Mucosa of stomach (tissue), 1 donor: ENCODE data around the gene CORO6.

Source experiments
- H3K27me3 ChIP-seq: one replicate; pipeline ENCODE4 v1.7.0; 2013; ENCODE audit warnings: mild to moderate bottlenecking, low read length; ENCODE audit not compliant: control insufficient read depth, insufficient read depth
- H3K36me3 ChIP-seq: one replicate; pipeline ENCODE4 v1.7.0; 2013; ENCODE audit warnings: low read length; ENCODE audit not compliant: control insufficient read depth, insufficient read depth
- H3K4me1 ChIP-seq: one replicate; pipeline ENCODE4 v1.7.0; 2013; ENCODE audit warnings: mild to moderate bottlenecking, low read length; ENCODE audit not compliant: control insufficient read depth, insufficient read depth
- H3K4me3 ChIP-seq: one replicate; pipeline ENCODE4 v1.7.0; 2013; ENCODE audit warnings: low read length
- H3K9ac ChIP-seq: one replicate; pipeline ENCODE4 v1.7.0; 2013; ENCODE audit warnings: mild to moderate bottlenecking, low read length, moderate library complexity
- H3K9me3 ChIP-seq: one replicate; pipeline ENCODE4 v1.7.0; 2013; ENCODE audit warnings: mild to moderate bottlenecking, low read length, moderate library complexity; ENCODE audit not compliant: control insufficient read depth
- donor health status: Pancreatic carcinoma.

Gene CORO6

GRCh38 chr17:29617125-29617480 is 5.6 kb downstream of the CORO6 start:
- H3K9ac ChIP-seq = no peak overlapping the region
- H3K4me1 ChIP-seq = peaks cover 62% of the 10 kb centered on the region
- no peaks in the 10 kb centered on the region for H3K36me3 ChIP-seq
- no peak overlapping the region for H3K4me3 ChIP-seq
- H3K27me3 ChIP-seq = peaks cover 74% of the 10 kb centered on the region
- no peaks in the 10 kb centered on the region for H3K9me3 ChIP-seq

GRCh38 chr17:29616300-29617048 is 6.2 kb downstream of the CORO6 start:
- Histone ChIP-seq H3K9ac (peak overlapping the region; percentile 11), H3K4me3 (no peak overlapping the region), H3K27me3 (peaks cover 70% of the 10 kb centered on the region), H3K9me3 (no peaks in the 10 kb centered on the region), H3K4me1 (peaks cover 56% of the 10 kb centered on the region), H3K36me3 (no peaks in the 10 kb centered on the region)

- peaks cover 68% of the 10 kb centered on the region for H3K27me3 ChIP-seq
- H3K9me3 ChIP-seq = no peaks in the 10 kb centered on the region
- H3K4me1 ChIP-seq = peaks cover 56% of the 10 kb centered on the region
- no peaks in the 10 kb centered on the region for H3K36me3 ChIP-seq
- no peak overlapping the region for H3K4me3 ChIP-seq
- peak overlapping the region; percentile 11 for H3K9ac ChIP-seq
Observed at GRCh38 chr17:29615492-29616299, 7.0 kb downstream of the CORO6 start.

DNA sequence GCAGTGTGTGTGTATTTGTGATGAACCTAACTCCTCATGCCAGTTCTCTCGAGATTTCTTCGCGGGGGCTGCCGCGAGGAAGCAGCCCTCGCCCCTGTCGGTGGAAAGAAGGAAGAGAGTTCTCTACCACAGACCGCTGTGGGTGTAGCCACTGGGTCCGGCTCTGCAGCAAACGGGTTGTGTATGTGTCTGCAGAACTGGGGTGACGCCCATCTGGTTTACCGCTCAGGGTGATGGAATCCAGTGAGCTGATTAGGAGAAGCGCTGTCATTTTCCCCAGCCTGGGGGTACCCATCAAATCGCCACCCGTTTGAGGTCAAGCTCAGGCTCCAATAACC is 7.7 kb downstream of the CORO6 start:
- Histone ChIP-seq H3K4me3 (no peak overlapping the region), H3K9ac (no peak overlapping the region), H3K36me3 (no peaks in the 10 kb centered on the region), H3K4me1 (peaks cover 56% of the 10 kb centered on the region), H3K27me3 (peaks cover 61% of the 10 kb centered on the region), H3K9me3 (no peaks in the 10 kb centered on the region)

DNA sequence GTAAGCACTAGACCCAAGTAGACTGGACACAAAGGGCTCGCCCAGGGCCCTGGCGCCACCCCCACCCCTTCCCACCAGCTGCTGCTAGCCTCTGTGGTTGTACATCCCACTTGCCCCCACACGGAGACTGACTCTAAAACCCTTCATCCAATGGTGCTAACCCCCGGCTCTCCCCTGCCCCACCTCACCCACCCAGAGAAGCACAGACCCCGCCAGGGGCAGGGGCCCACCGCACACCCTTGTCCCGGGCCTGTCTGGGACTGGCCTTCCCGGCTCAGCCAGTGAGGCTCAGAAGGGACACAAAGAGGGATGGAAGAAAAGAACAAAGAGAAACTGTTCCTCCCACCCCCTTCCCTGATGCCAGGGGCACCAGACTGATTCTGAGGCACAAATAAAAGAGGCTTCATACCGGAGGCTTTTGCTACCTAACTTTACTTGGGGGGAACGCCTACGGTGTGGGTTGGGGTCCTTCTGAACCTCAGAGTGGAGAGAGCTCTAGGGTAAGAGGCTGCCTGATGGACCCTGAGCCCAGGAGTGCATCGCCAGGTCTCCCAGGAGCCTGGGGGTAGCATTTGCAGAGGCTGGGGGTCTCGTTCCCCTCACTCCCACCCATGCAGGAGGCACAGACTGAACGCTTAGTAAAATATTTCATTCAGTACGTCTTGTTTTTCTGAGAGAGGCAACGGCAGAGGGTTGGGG is 8.2 kb downstream of the CORO6 start:
- Histone ChIP-seq H3K9me3 (no peaks in the 10 kb centered on the region), H3K4me3 (no peak overlapping the region), H3K9ac (no peak overlapping the region), H3K36me3 (no peaks in the 10 kb centered on the region), H3K27me3 (peaks cover 56% of the 10 kb centered on the region), H3K4me1 (peaks cover 56% of the 10 kb centered on the region)

DNA sequence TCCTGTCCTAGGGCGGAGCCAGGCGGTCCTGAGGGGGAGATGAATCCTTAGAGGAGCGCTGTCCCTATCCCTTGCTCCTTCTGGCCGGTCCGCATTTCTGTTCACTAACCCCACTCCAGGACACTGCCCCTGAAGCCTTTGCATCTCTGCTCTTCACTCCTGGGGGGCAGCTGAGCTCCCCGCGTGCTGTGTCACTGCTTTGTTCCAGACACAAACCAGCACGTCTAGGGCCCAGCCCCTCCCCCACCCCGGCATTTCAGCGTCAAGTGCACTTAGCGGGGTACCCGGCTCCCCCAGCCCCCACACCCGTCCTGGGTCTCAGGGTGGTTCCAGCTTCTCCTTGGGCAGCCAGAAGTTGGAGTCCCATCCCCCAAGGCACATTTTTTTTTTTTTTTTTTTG is 8.9 kb downstream of the CORO6 start:
- H3K9ac ChIP-seq = peak overlapping the region; percentile 1
- no peak overlapping the region for H3K4me3 ChIP-seq
- no peaks in the 10 kb centered on the region for H3K36me3 ChIP-seq
- peaks cover 56% of the 10 kb centered on the region for H3K4me1 ChIP-seq
- peaks cover 49% of the 10 kb centered on the region for H3K27me3 ChIP-seq
- no peaks in the 10 kb centered on the region for H3K9me3 ChIP-seq

DNA sequence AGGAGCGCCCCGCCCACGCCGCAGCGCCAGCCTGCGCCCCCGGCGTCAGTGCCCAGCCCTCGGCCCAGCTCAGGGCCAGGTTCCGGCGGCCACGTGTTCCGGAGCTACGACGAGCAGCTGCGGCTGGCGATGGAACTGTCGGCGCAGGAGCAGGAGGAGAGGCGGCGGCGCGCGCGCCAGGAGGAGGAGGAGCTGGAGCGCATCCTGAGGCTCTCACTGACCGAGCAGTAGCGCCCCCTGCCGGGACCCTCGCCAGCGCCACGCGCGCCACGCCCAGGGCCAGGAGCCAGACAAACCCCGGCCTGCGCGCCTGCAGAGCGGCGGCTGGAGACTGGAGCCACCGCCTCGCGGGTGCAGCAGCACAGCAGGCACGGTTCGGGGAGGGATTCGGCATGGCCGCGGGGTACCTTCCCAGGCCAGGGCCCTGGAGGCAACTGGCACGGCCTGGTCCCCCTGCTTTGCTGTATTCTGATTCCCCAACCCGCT is 9.3 kb downstream of the CORO6 start:
- no peaks in the 10 kb centered on the region for H3K36me3 ChIP-seq
- H3K9ac ChIP-seq = peak overlapping the region; percentile 1
- peaks cover 45% of the 10 kb centered on the region for H3K27me3 ChIP-seq
- H3K4me3 ChIP-seq = no peak overlapping the region
- H3K9me3 ChIP-seq = no peaks in the 10 kb centered on the region
- H3K4me1 ChIP-seq = peaks cover 56% of the 10 kb centered on the region

GRCh38 chr17:29612404-29613280 is 10.1 kb downstream of the CORO6 start:
- Histone ChIP-seq H3K4me3 (no peak overlapping the region), H3K4me1 (peaks cover 48% of the 10 kb centered on the region), H3K9ac (no peak overlapping the region), H3K36me3 (no peaks in the 10 kb centered on the region), H3K27me3 (peaks cover 40% of the 10 kb centered on the region), H3K9me3 (no peaks in the 10 kb centered on the region)

- H3K4me1 ChIP-seq = peaks cover 42% of the 10 kb centered on the region
- H3K9ac ChIP-seq = no peak overlapping the region
- peaks cover 34% of the 10 kb centered on the region for H3K27me3 ChIP-seq
- no peaks in the 10 kb centered on the region for H3K36me3 ChIP-seq
- no peaks in the 10 kb centered on the region for H3K9me3 ChIP-seq
- H3K4me3 ChIP-seq = no peak overlapping the region
Observed at GRCh38 chr17:29612094-29612403, 10.7 kb downstream of the CORO6 start.

- Histone ChIP-seq H3K27me3 (peaks cover 28% of the 10 kb centered on the region), H3K9me3 (no peaks in the 10 kb centered on the region), H3K9ac (no peak overlapping the region), H3K36me3 (no peaks in the 10 kb centered on the region), H3K4me1 (peaks cover 37% of the 10 kb centered on the region), H3K4me3 (no peak overlapping the region)
Observed at GRCh38 chr17:29611351-29612093, 11.2 kb downstream of the CORO6 start.

- Histone ChIP-seq H3K27me3 (peaks cover 18% of the 10 kb centered on the region), H3K9ac (no peak overlapping the region), H3K9me3 (no peaks in the 10 kb centered on the region), H3K36me3 (no peaks in the 10 kb centered on the region), H3K4me1 (peaks cover 26% of the 10 kb centered on the region), H3K4me3 (no peak overlapping the region)
Observed at GRCh38 chr17:29610395-29610794, 12.3 kb downstream of the CORO6 start.
